K562 (cell line): Measurements from ENCODE around the gene CEP85L. TPM values are rescaled to one million over a fixed set of nuclear protein-coding genes. Genes with fewer than 3 reads are reported as not detected.
A peak's percentile ranks its signal among the peaks of the same experiment; 100 is the strongest.

Experiments
- CCNT2 ChIP-seq: IDR thresholded peaks from 2 replicates; pipeline ENCODE4 v1.6.1; 2011; ENCODE audit warnings: borderline replicate concordance, low read depth, mild to moderate bottlenecking, moderate library complexity, mixed read lengths, low read length; ENCODE audit not compliant: insufficient read length; ENCODE audit errors: extremely low read depth
- CREB1 ChIP-seq, 2 experiments: sonication (generic) in 1 of 2; formaldehyde crosslinking in 1 of 2; IDR thresholded peaks; 2 replicates each; pipeline versions ENCODE4 v1.6.1 to v1.8.0; 2012 to 2022; ENCODE audit warnings: inconsistent platforms in 1 of 2, mild to moderate bottlenecking in 1 of 2, missing genetic modification reagents in 1 of 2, moderate library complexity in 1 of 2
- HDAC1 ChIP-seq, 2 experiments: fragments of 450-650 bp; IDR thresholded peaks; 2 replicates each; pipeline ENCODE4 v1.6.1; 2016 to 2017; ENCODE audit warnings: inconsistent platforms in 1 of 2, mild to moderate bottlenecking in 1 of 2, moderate library complexity in 1 of 2
- HDAC8 ChIP-seq: fragments of 450-650 bp; IDR thresholded peaks from 2 replicates; pipeline ENCODE4 v1.6.1; 2016; ENCODE audit warnings: mild to moderate bottlenecking, missing genetic modification characterization, moderate library complexity, missing compliant biosample characterization
- HDGF ChIP-seq: fragments of 450-650 bp; IDR thresholded peaks from 2 replicates; pipeline ENCODE4 v1.6.1; 2016
- MAZ ChIP-seq, 2 experiments: fragments of 450-650 bp in 1 of 2; sonication (generic) in 1 of 2; formaldehyde crosslinking; IDR thresholded peaks in 1 of 2; conservative IDR thresholded peaks in 1 of 2; 2 replicates each; pipeline versions ENCODE4 v1.4.0 to v1.5.0; 2020; ENCODE audit warnings: mild to moderate bottlenecking in 1 of 2, missing genetic modification reagents in 1 of 2
- MYC ChIP-seq, 2 experiments: fragments of 250-450 bp in 1 of 2; sonication (Bioruptor Pico) in 1 of 2; IDR thresholded peaks; 2 replicates each; pipeline versions ENCODE4 v1.5.1 to v1.6.1; 2012 to 2021; ENCODE audit warnings: low read depth in 2 of 2, borderline replicate concordance in 1 of 2, improper control_type of control experiment in 1 of 2, low read length in 1 of 2, mild to moderate bottlenecking in 1 of 2, moderate library complexity in 1 of 2
- NCOA1 ChIP-seq: fragments of 450-650 bp; IDR thresholded peaks from 2 replicates; pipeline ENCODE4 v1.6.1; 2016; ENCODE audit warnings: low read depth
- NONO ChIP-seq, 2 experiments: fragments of 200-400 bp in 1 of 2; fragments of 450-650 bp in 1 of 2; formaldehyde crosslinking in 1 of 2; IDR thresholded peaks; 2 replicates each; pipeline ENCODE4 v1.6.1; 2017; ENCODE audit warnings: low read depth in 2 of 2, mild to moderate bottlenecking in 2 of 2, moderate library complexity in 2 of 2, low read length in 1 of 2
- NUFIP1 ChIP-seq: fragments of 450-650 bp; IDR thresholded peaks from 2 replicates; pipeline ENCODE4 v1.6.1; 2018; ENCODE audit not compliant: partially characterized antibody
- PTBP1 ChIP-seq: fragments of 200-400 bp; formaldehyde crosslinking; IDR thresholded peaks from 2 replicates; pipeline ENCODE4 v1.6.1; 2017; ENCODE audit warnings: low read depth, low read length
- RCOR1 ChIP-seq, 2 experiments: IDR thresholded peaks; 2 replicates each; pipeline ENCODE4 v1.6.1; 2012; ENCODE audit warnings: low read depth in 2 of 2, low read length in 2 of 2, borderline replicate concordance in 1 of 2, improper control_type of control experiment in 1 of 2
- SPI1 ChIP-seq: IDR thresholded peaks from 2 replicates; pipeline ENCODE4 v1.6.1; 2011; ENCODE audit warnings: low read depth, low read length, control low read depth, borderline replicate concordance
- TCF7L2 ChIP-seq: fragments of 150-350 bp; IDR thresholded peaks from 2 replicates; pipeline ENCODE4 v1.6.1; 2016; ENCODE audit warnings: low read depth, mild to moderate bottlenecking, low read length, moderate library complexity
- ZNF766 ChIP-seq: fragments of 200-800 bp; sonication (Bioruptor generic); conservative IDR thresholded peaks from 2 replicates; pipeline ENCODE4 v1.6.1; 2016; ENCODE audit warnings: missing genetic modification characterization, missing compliant biosample characterization
- polyA plus RNA-seq, 8 experiments: library from polyadenylated mRNA; depleted of rRNA in 4 of 8; stranded (reverse) in 5 of 8; unstranded in 3 of 8; fragments of >200 nt; fragmentation: Nextera tagmentation in 2 of 8; fragmentation: Illumina TruSeq in 1 of 8; extraction: Ambion mirVana in 2 of 8; extraction: Trizol in 1 of 8; gene quantifications; 2 replicates each; pipeline versions ENCODE4 v1.2.1 to v1.2.3, GENCODE V29; 2011 to 2014; ENCODE audit warnings: inconsistent platforms in 1 of 8, missing spikeins in 1 of 8
- total RNA-seq, 7 experiments: library from RNA; depleted of rRNA in 6 of 7; stranded (reverse); fragments of >200 nt in 6 of 7; fragmentation: Illumina TruSeq in 2 of 7; extraction: Trizol in 2 of 7; gene quantifications; 2 replicates each; pipeline versions ENCODE4 v1.2.1 to v1.2.3, GENCODE V29; 2011 to 2021; ENCODE audit warnings: low replicate concordance in 1 of 7
- TF ChIP-seq, protein P1 (sequence below): fragments of 450-650 bp; formaldehyde crosslinking; IDR thresholded peaks from 2 replicates; pipeline ENCODE4 v1.4.0; 2020; ENCODE audit warnings: mild to moderate bottlenecking, moderate library complexity
- TF ChIP-seq, protein P2 (sequence below): fragments of 250-450 bp; sonication (Bioruptor Pico); IDR thresholded peaks from 2 replicates; pipeline ENCODE4 v1.4.0; 2020

CEP85L gene
- total and polyA plus RNA-seq, 9 of the 15 experiments (the other 6 are each of a cell fraction or from before 2014, with no cell fraction given), result 4.5 to 15.8 (median 8.3) TPM

DNA sequence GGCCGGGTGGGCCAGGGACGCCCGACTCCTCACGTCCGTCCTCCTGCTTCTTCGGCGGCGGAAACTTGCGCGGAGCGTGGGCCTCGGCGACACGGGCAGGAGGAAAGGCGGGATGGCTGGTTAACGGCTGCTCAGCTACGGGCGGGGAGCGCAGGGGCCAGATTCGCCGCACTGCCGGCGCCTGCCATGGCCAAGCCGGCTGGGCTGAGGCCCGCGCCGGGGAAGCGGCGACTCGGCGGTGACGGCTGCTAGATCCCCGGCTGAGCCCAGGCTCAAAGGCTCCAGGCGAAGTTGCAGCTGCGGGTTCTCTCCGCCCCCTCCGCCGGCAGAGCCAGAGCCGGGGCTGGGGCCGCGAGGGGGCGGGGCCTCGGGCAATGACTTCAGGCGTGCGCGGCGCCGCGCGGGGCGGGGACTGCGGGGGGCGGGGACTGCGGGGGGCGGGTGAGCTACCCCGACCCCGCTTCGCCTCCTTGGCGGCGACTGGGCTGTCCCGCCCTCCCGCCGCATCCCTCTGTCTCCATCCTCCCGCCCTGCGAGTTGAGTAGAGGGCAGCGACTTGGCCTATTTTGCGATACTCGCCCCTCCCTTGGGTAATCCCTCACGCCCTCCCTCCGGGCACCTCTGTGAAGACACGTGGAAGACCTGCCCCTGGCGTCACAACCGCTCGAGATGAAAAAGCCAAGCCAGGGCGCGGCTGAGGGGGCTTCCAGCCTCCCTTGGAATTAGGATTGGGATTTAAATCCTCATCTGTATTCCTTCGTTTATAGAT lies at the start of gene CEP85L (continued):
- no peak for TF ChIP-seq TCF7L2
- no peak for TF ChIP-seq NCOA1
- TF ChIP-seq, protein P1, sequence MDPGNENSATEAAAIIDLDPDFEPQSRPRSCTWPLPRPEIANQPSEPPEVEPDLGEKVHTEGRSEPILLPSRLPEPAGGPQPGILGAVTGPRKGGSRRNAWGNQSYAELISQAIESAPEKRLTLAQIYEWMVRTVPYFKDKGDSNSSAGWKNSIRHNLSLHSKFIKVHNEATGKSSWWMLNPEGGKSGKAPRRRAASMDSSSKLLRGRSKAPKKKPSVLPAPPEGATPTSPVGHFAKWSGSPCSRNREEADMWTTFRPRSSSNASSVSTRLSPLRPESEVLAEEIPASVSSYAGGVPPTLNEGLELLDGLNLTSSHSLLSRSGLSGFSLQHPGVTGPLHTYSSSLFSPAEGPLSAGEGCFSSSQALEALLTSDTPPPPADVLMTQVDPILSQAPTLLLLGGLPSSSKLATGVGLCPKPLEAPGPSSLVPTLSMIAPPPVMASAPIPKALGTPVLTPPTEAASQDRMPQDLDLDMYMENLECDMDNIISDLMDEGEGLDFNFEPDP, result no peak
- 0 out of 2 replicates have a peak, but pooled peaks have one; percentile 6 for TF ChIP-seq ZNF766 (CRISPR knock-in tag)
- TF ChIP-seq, protein P2, sequence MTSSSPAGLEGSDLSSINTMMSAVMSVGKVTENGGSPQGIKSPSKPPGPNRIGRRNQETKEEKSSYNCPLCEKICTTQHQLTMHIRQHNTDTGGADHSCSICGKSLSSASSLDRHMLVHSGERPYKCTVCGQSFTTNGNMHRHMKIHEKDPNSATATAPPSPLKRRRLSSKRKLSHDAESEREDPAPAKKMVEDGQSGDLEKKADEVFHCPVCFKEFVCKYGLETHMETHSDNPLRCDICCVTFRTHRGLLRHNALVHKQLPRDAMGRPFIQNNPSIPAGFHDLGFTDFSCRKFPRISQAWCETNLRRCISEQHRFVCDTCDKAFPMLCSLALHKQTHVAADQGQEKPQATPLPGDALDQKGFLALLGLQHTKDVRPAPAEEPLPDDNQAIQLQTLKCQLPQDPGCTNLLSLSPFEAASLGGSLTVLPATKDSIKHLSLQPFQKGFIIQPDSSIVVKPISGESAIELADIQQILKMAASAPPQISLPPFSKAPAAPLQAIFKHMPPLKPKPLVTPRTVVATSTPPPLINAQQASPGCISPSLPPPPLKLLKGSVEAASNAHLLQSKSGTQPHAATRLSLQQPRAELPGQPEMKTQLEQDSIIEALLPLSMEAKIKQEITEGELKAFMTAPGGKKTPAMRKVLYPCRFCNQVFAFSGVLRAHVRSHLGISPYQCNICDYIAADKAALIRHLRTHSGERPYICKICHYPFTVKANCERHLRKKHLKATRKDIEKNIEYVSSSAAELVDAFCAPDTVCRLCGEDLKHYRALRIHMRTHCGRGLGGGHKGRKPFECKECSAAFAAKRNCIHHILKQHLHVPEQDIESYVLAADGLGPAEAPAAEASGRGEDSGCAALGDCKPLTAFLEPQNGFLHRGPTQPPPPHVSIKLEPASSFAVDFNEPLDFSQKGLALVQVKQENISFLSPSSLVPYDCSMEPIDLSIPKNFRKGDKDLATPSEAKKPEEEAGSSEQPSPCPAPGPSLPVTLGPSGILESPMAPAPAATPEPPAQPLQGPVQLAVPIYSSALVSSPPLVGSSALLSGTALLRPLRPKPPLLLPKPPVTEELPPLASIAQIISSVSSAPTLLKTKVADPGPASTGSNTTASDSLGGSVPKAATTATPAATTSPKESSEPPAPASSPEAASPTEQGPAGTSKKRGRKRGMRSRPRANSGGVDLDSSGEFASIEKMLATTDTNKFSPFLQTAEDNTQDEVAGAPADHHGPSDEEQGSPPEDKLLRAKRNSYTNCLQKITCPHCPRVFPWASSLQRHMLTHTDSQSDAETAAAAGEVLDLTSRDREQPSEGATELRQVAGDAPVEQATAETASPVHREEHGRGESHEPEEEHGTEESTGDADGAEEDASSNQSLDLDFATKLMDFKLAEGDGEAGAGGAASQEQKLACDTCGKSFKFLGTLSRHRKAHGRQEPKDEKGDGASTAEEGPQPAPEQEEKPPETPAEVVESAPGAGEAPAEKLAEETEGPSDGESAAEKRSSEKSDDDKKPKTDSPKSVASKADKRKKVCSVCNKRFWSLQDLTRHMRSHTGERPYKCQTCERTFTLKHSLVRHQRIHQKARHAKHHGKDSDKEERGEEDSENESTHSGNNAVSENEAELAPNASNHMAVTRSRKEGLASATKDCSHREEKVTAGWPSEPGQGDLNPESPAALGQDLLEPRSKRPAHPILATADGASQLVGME (CRISPR knock-in tag), result no peak
- no peak for TF ChIP-seq PTBP1
- TF ChIP-seq NUFIP1, result no peak
- TF ChIP-seq HDAC8 (tag), result no peak
- no peak for TF ChIP-seq HDGF
- peak; percentile 51 for TF ChIP-seq CCNT2
- TF ChIP-seq CREB1 (IDR thresholded peaks at IDR 0.05), result peak; percentile 37
- TF ChIP-seq CREB1 (CRISPR knock-in tag; IDR thresholded peaks at IDR 0.05), result no peak
- no peak for TF ChIP-seq SPI1
- peak in 1 of 2 experiments; percentile 27; a peak in 2 of 4 replicates for TF ChIP-seq NONO (IDR thresholded peaks at IDR 0.05; ENCODE audit: low read depth in 2 of 2, low read length in 1 of 2)
- 0 out of 4 replicates have a peak, but pooled peaks of 1 of the 2 experiments have one; percentile 9 for TF ChIP-seq RCOR1 (IDR thresholded peaks at IDR 0.05; ENCODE audit: borderline replicate concordance in 1 of 2, low read depth in 2 of 2, low read length in 2 of 2)
- TF ChIP-seq MYC (IDR thresholded peaks at IDR 0.05; ENCODE audit: low read depth, low read length), result peak; percentile 60; the same call in 1 of the 2 replicates
- no peak for TF ChIP-seq MYC (CRISPR knock-in tag; IDR thresholded peaks at IDR 0.05; ENCODE audit: borderline replicate concordance, low read depth)
- TF ChIP-seq HDAC1 (IDR thresholded peaks at IDR 0.05), result peak in 1 of 2 experiments; percentile 31; a peak in 2 of 4 replicates
- TF ChIP-seq MAZ (CRISPR knock-in tag; conservative IDR thresholded peaks at IDR 0.05 in 1 of 2, IDR thresholded peaks at IDR 0.05 in 1 of 2), result peak; percentile 56 to 64; a peak in 3 of 4 replicates
